Esophagus muscularis mucosa (tissue), 4 donors: Measurements from ENCODE around the gene VAPB. TPM values are rescaled to one million over a fixed set of nuclear protein-coding genes. Genes with fewer than 3 reads are reported as not detected.
"Not testable (repeated sequence)": the region's sequence is repeated elsewhere in the genome, so short reads cannot be mapped to it uniquely, and the experiment has no call there.

Source experiments
- DNase-seq: peaks from one replicate; pipeline ENCODE4 v3.0.0-alpha.2; 2017; ENCODE audit errors: extremely low spot score
- H3K27ac ChIP-seq, 4 donors: fragments of 200-600 bp; sonication (generic); replicated peaks in 1 of 4; 1 replicate in 3 of 4; 2 replicates in 1 of 4; pipeline ENCODE4 v1.5.1; 2016 to 2019; ENCODE audit warnings: mild to moderate bottlenecking in 1 of 4
- H3K27me3 ChIP-seq, 4 donors: fragments of 200-600 bp; sonication (generic); one replicate each; pipeline versions ENCODE4 v1.5.1 to v1.6.0; 2016 to 2019
- H3K36me3 ChIP-seq, 4 donors: fragments of 200-600 bp; sonication (generic); one replicate each; pipeline ENCODE4 v1.5.1; 2016 to 2019
- H3K4me1 ChIP-seq, 4 donors: fragments of 200-600 bp; sonication (generic); one replicate each; pipeline ENCODE4 v1.5.1; 2016 to 2019
- H3K4me3 ChIP-seq, 4 donors: fragments of 200-600 bp; sonication (generic); 1 replicate in 2 of 4; 2 replicates in 2 of 4; pipeline ENCODE4 v1.5.1; 2016 to 2019; ENCODE audit warnings: mild to moderate bottlenecking in 4 of 4, moderate library complexity in 1 of 4
- H3K9me3 ChIP-seq, 4 donors: fragments of 200-600 bp; sonication (generic); 1 replicate in 3 of 4; 2 replicates in 1 of 4; pipeline ENCODE4 v1.5.1; 2016 to 2019
- EP300 ChIP-seq: sonication (generic); formaldehyde crosslinking; IDR thresholded peaks from one replicate; pipeline ENCODE4 v1.6.1; 2017; ENCODE audit warnings: antibody characterized with exemption
- POLR2A ChIP-seq: fragments of 450-650 bp; IDR thresholded peaks from one replicate; pipeline ENCODE4 v1.6.1; 2017; ENCODE audit warnings: antibody characterized with exemption, moderate library complexity, mild to moderate bottlenecking, low read depth
- POLR2AphosphoS5 ChIP-seq, 2 donors: sonication (generic); formaldehyde crosslinking; IDR thresholded peaks; one replicate each; pipeline ENCODE4 v1.6.1; 2017; ENCODE audit warnings: antibody characterized with exemption in 2 of 2
- WGBS: methylation state at CpG from one replicate; pipeline ENCODE4 v1.1.5; 2018; 5-methylcytosine and 5-hydroxymethylcytosine counted together
- intact Hi-C: fragments of 100-400 bp; cut with DNase I; formaldehyde crosslinking; loops from one replicate; pipeline ENCODE4 v1.15.1; 2023
- total RNA-seq, 4 donors: library from RNA; depleted of rRNA; stranded (reverse); fragments of >200 nt; gene quantifications; one replicate each; pipeline versions ENCODE4 v1.1.0 to v1.2.1, GENCODE V29; 2016
- TF ChIP-seq, protein P1 (sequence below), 3 experiments: fragments of 200-600 bp in 2 of 3; fragments of 450-650 bp in 1 of 3; sonication (generic) in 2 of 3; IDR thresholded peaks; one replicate each; pipeline ENCODE4 v1.5.1; 2017 to 2019; ENCODE audit warnings: antibody characterized with exemption in 3 of 3, mild to moderate bottlenecking in 2 of 3, moderate library complexity in 1 of 3

Gene VAPB
- total RNA-seq, 4 donors from 2014 or later = 24.9 to 39.0 (median 28.3) TPM

- peaks cover 0 to 51% (median 26%) of the 10 kb centered on the region in 4 donors for H3K36me3 ChIP-seq
- TF ChIP-seq, protein P1, sequence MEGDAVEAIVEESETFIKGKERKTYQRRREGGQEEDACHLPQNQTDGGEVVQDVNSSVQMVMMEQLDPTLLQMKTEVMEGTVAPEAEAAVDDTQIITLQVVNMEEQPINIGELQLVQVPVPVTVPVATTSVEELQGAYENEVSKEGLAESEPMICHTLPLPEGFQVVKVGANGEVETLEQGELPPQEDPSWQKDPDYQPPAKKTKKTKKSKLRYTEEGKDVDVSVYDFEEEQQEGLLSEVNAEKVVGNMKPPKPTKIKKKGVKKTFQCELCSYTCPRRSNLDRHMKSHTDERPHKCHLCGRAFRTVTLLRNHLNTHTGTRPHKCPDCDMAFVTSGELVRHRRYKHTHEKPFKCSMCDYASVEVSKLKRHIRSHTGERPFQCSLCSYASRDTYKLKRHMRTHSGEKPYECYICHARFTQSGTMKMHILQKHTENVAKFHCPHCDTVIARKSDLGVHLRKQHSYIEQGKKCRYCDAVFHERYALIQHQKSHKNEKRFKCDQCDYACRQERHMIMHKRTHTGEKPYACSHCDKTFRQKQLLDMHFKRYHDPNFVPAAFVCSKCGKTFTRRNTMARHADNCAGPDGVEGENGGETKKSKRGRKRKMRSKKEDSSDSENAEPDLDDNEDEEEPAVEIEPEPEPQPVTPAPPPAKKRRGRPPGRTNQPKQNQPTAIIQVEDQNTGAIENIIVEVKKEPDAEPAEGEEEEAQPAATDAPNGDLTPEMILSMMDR (IDR thresholded peaks at IDR 0.05) = no peak
- TF ChIP-seq EP300 = no peak
- TF ChIP-seq POLR2A = no peak
- no peak for TF ChIP-seq POLR2AphosphoS5 (IDR thresholded peaks at IDR 0.05)
- peak overlapping the region in 2 of 4 donors; percentile 1 to 13 for H3K27ac ChIP-seq
These were observed 27.4 kb upstream of the VAPB start for GRCh38 chr20:58361481-58362205.

GRCh38 chr20:58362206-58362516 lies 26.9 kb upstream of the VAPB start:
- 88% methylated on average over 1 of the region's 1 CpG for WGBS
- Histone ChIP-seq H3K4me1 (peaks cover 8 to 30% (median 27%) of the 10 kb centered on the region in 4 donors), H3K9me3 (no peaks in the 10 kb centered on the region), H3K27ac (no peak overlapping the region), H3K36me3 (peaks cover 0 to 46% (median 23%) of the 10 kb centered on the region in 4 donors), H3K4me3 (no peak overlapping the region), H3K27me3 (no peaks in the 10 kb centered on the region)
- intact Hi-C loops = no loop called here
- DNase-seq = no peak
- TF ChIP-seq POLR2A = no peak
- no peak for TF ChIP-seq POLR2AphosphoS5 (IDR thresholded peaks at IDR 0.05)
- no peak for TF ChIP-seq EP300
- TF ChIP-seq, protein P1 (IDR thresholded peaks at IDR 0.05) = no peak

More at GRCh38 chr20:58361481-58362205, 27.4 kb upstream of the VAPB start:
- intact Hi-C loops = no loop called here
- no peaks in the 10 kb centered on the region for H3K9me3 ChIP-seq
- H3K4me1 ChIP-seq = peaks cover 8 to 26% (median 22%) of the 10 kb centered on the region in 4 donors
- 45% methylated on average over 9 of the region's 9 CpGs for WGBS
- H3K27me3 ChIP-seq = no peaks in the 10 kb centered on the region
- H3K4me3 ChIP-seq = no peak overlapping the region
- no peak for DNase-seq

GRCh38 chr20:58362970-58363369 lies 26.1 kb upstream of the VAPB start:
- Histone ChIP-seq H3K9me3 (no peaks in the 10 kb centered on the region), H3K4me1 (peaks cover 8 to 30% (median 28%) of the 10 kb centered on the region in 4 donors), H3K4me3 (no peak overlapping the region), H3K27me3 (no peaks in the 10 kb centered on the region), H3K27ac (no peak overlapping the region), H3K36me3 (peaks cover 0 to 44% (median 22%) of the 10 kb centered on the region in 4 donors)
- TF ChIP-seq POLR2A (no peak), EP300 (no peak)
- DNase-seq = no peak
- 86% methylated on average over 4 of the region's 4 CpGs for WGBS
- intact Hi-C loops = no loop called here

DNA sequence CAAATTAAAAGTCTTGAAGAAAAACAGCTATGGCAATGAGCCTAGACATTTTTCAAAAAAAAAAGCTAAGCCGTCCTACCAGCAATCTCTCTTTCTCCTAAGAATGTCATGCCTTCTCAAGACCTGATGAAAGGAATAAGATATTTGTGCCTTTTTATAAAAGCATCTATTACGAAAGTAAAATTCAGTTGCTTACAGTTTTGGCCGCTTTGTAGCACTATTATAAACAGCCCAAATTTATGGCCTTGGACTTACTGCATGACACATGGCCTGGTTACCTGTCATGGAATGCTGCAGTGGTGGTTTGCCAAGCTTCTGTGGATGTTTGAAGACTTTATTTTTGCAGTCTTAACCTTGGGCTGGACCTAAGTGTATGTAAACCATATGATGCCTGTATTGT lies 22.2 kb upstream of the VAPB start:
- intact Hi-C loops = no loop called here
- TF ChIP-seq EP300 (no peak), POLR2A (no peak), POLR2AphosphoS5 (IDR thresholded peaks at IDR 0.05) (no peak)
- TF ChIP-seq, protein P1 (IDR thresholded peaks at IDR 0.05) = no peak
- Histone ChIP-seq H3K27me3 (no peaks in the 10 kb centered on the region), H3K36me3 (peaks cover 0 to 21% (median 9%) of the 10 kb centered on the region in 4 donors), H3K27ac (no peak overlapping the region), H3K9me3 (no peaks in the 10 kb centered on the region), H3K4me1 (peaks cover 0 to 17% (median 14%) of the 10 kb centered on the region in 4 donors), H3K4me3 (no peak overlapping the region)
- WGBS = 51% methylated on average over 3 of the region's 3 CpGs
- no peak for DNase-seq

- Histone ChIP-seq H3K27me3 (peaks cover 0 to 21% (median 0%) of the 10 kb centered on the region in 4 donors), H3K4me1 (no peaks in the 10 kb centered on the region), H3K27ac (no peak overlapping the region), H3K4me3 (no peak overlapping the region), H3K36me3 (no peaks in the 10 kb centered on the region), H3K9me3 (no peaks in the 10 kb centered on the region)
- DNase-seq = no peak
- TF ChIP-seq POLR2AphosphoS5 (IDR thresholded peaks at IDR 0.05) (no peak), POLR2A (no peak), EP300 (no peak)
- TF ChIP-seq, protein P1 (IDR thresholded peaks at IDR 0.05) = no peak
- intact Hi-C loops = no loop called here
- 60% methylated on average over 9 of the region's 9 CpGs for WGBS
These were observed 16.2 kb upstream of the VAPB start for GRCh38 chr20:58372806-58373205.

GRCh38 chr20:58373296-58373695 lies 15.7 kb upstream of the VAPB start:
- H3K36me3 ChIP-seq, DNase-seq, H3K9me3 ChIP-seq, H3K4me3 ChIP-seq, H3K27ac ChIP-seq, intact Hi-C loops, H3K4me1 ChIP-seq: not testable (repeated sequence)
- WGBS = 90% methylated on average over 8 of the region's 8 CpGs
- H3K27me3 ChIP-seq = peaks cover 0 to 21% (median 0%) of the 10 kb centered on the region in 4 donors
